Mesendoderm (in vitro differentiated cells): Measurements from ENCODE around the gene RINL.

Source experiments
- DNase-seq: peaks from one replicate; pipeline ENCODE4 v3.0.0; 2013
- H2AK5ac ChIP-seq: 2 replicates; pipeline ENCODE4 v1.6.1; 2013; ENCODE audit warnings: low read length, inconsistent platforms
- H2BK120ac ChIP-seq: 2 replicates; pipeline ENCODE4 v1.6.1; 2013; ENCODE audit warnings: low read depth, mild to moderate bottlenecking, low read length, moderate library complexity, mixed read lengths
- H2BK15ac ChIP-seq: replicated peaks from 2 replicates; pipeline ENCODE4 v1.6.1; 2013; ENCODE audit warnings: low read depth, mild to moderate bottlenecking, moderate library complexity
- H2BK5ac ChIP-seq: 2 replicates; pipeline ENCODE4 v1.6.1; 2013; ENCODE audit warnings: low read length, inconsistent platforms
- H3K18ac ChIP-seq: 2 replicates; pipeline ENCODE4 v1.6.1; 2013; ENCODE audit warnings: mild to moderate bottlenecking, low read length, mixed read lengths
- H3K23ac ChIP-seq: one replicate; pipeline ENCODE4 v1.6.1; 2013; ENCODE audit warnings: low read length
- H3K27ac ChIP-seq: 2 replicates; pipeline ENCODE4 v1.5.1; 2013; ENCODE audit warnings: low read depth, mild to moderate bottlenecking, inconsistent platforms, low read length, moderate library complexity
- H3K27me3 ChIP-seq: 2 replicates; pipeline ENCODE4 v1.6.1; 2013; ENCODE audit warnings: low read length, control low read depth, mild to moderate bottlenecking, inconsistent platforms; ENCODE audit not compliant: insufficient read depth, poor library complexity
- H3K36me3 ChIP-seq: 2 replicates; pipeline ENCODE4 v1.6.1; 2013; ENCODE audit warnings: low read length, inconsistent platforms; ENCODE audit not compliant: control insufficient read depth, insufficient read depth
- H3K4ac ChIP-seq: one replicate; pipeline ENCODE4 v1.6.1; 2013; ENCODE audit warnings: low read depth, mild to moderate bottlenecking, low read length, moderate library complexity
- H3K4me1 ChIP-seq: 2 replicates; pipeline ENCODE4 v1.6.1; 2013; ENCODE audit warnings: low read depth, low read length, inconsistent platforms; ENCODE audit not compliant: control insufficient read depth
- H3K4me2 ChIP-seq: 2 replicates; pipeline ENCODE4 v1.6.1; 2013; ENCODE audit warnings: low read length
- H3K4me3 ChIP-seq: 2 replicates; pipeline ENCODE4 v1.5.1; 2013; ENCODE audit warnings: mild to moderate bottlenecking, low read length
- H3K56ac ChIP-seq: one replicate; pipeline ENCODE4 v1.6.1; 2013; ENCODE audit warnings: low read length
- H3K79me1 ChIP-seq: 2 replicates; pipeline ENCODE4 v1.6.1; 2013; ENCODE audit warnings: low read length, inconsistent platforms
- H3K79me2 ChIP-seq: 2 replicates; pipeline ENCODE4 v1.6.1; 2013; ENCODE audit warnings: mild to moderate bottlenecking, low read length; ENCODE audit not compliant: control insufficient read depth, insufficient read depth
- H3K9ac ChIP-seq: 2 replicates; pipeline ENCODE4 v1.6.1; 2013; ENCODE audit warnings: low read length, inconsistent platforms
- H4K5ac ChIP-seq: one replicate; pipeline ENCODE4 v1.6.1; 2013; ENCODE audit warnings: low read length
- H4K8ac ChIP-seq: one replicate; pipeline ENCODE4 v1.6.1; 2013; ENCODE audit warnings: low read depth, mild to moderate bottlenecking, control low read depth, low read length, moderate library complexity
- WGBS: extraction: QIAGEN DNeasy Blood & Tissue Kit; methylation state at CpG from one replicate; pipeline ENCODE4 v1.1.7; 2013; ENCODE audit warnings: low lambda C conversion rate, missing lambda C conversion rate; ENCODE audit not compliant: insufficient coverage; ENCODE audit errors: extremely low coverage; 5-methylcytosine and 5-hydroxymethylcytosine counted together

The RINL gene

DNA sequence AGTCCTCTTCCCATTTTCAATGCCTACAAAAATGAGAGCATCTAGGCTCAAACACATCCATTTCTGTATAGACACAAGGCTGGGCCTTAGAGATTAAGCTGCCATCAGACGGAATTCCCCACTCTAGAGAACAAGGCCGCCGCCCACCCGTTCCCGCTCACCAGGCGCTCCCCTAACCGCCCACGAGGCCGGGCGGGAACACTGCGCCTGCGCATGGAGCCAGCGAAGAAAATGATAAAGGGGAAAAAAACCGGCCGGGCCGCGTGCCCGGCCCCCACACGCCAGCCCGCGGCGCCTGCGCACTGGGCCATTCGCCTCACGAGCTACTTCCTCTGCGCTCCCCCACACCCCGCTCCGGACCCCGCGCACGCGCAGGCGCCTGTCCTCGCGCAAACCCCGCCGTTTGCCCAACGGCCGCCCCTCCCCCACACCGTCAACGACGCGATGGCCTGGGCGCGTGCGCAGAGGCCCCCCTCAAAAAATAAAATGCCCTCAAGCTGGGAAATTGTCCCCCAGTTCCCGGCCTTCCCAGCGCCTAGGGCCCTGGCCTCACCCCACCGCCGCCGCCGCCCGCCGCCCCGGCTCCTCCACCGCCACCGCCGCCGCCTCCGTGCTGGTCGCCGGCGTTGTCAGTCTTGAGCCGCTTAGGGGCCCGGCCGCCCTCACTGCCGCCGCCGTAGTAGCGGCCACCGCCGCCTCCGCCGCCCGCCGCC lies 28.8 kb downstream of the RINL start:
- Histone ChIP-seq H2BK5ac (peak overlapping the region; percentile 66), H4K5ac (peak overlapping the region; percentile 68), H3K36me3 (peaks cover 20% of the 10 kb centered on the region), H3K23ac (no peak overlapping the region), H3K79me1 (peaks cover 17% of the 10 kb centered on the region), H3K4ac (peak overlapping the region; percentile 100), H3K56ac (peak overlapping the region; percentile 95), H3K4me2 (peak overlapping the region; percentile 78), H2AK5ac (peak overlapping the region; percentile 96), H3K9ac (peak overlapping the region; percentile 94), H3K4me1 (peaks cover 4% of the 10 kb centered on the region), H2BK15ac (no peak overlapping the region), H3K18ac (peak overlapping the region; percentile 100), H3K4me3 (peak overlapping the region; percentile 74), H4K8ac (peak overlapping the region; percentile 99), H3K27me3 (no peaks in the 10 kb centered on the region), H3K79me2 (peaks cover 40% of the 10 kb centered on the region), H3K27ac (peak overlapping the region; percentile 99), H2BK120ac (peak overlapping the region; percentile 98)
- DNase-seq = peak; percentile 96
- WGBS = no CpG with 5 or more reads among the region's 76 CpGs

- WGBS = no CpG with 5 or more reads among the region's 22 CpGs
- Histone ChIP-seq H3K27ac (peak overlapping the region; percentile 79), H4K8ac (no peak overlapping the region), H2BK120ac (no peak overlapping the region), H3K4ac (peak overlapping the region; percentile 100), H2BK5ac (peak overlapping the region; percentile 66), H3K36me3 (peaks cover 28% of the 10 kb centered on the region), H3K4me1 (peaks cover 4% of the 10 kb centered on the region), H3K4me2 (peak overlapping the region; percentile 78), H2AK5ac (peak overlapping the region; percentile 96), H3K18ac (peak overlapping the region; percentile 47), H3K79me1 (peaks cover 20% of the 10 kb centered on the region), H3K79me2 (peaks cover 47% of the 10 kb centered on the region), H3K4me3 (peak overlapping the region; percentile 74), H3K9ac (peak overlapping the region; percentile 94), H4K5ac (peak overlapping the region; percentile 68), H2BK15ac (no peak overlapping the region), H3K27me3 (no peaks in the 10 kb centered on the region), H3K23ac (no peak overlapping the region), H3K56ac (peak overlapping the region; percentile 95)
- DNase-seq = no peak
Observed at GRCh38 chr19:38848299-38849146, 29.6 kb downstream of the RINL start.

DNA sequence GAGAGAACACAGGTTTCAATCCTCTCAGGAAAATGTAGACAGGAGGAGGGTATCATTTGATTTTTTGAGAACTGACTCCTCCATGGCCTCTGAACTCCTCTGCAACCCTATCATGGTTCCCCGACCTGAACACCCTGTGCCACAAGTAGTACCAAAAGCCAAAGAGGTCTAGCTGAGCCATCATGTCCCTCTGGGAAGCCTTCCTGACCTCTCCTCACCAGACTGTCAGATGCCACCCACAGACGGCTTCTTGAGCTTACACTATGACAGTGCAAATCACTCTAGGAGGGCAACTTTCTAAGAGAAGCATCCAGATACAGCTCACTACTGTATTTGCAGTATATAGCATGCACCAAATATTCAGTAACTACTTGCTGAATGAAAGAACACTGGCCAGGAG lies 32.0 kb downstream of the RINL start:
- H3K4me2 ChIP-seq = no peak overlapping the region
- no peak overlapping the region for H2BK5ac ChIP-seq
- no CpG with 5 or more reads among the region's 2 CpGs for WGBS

DNA sequence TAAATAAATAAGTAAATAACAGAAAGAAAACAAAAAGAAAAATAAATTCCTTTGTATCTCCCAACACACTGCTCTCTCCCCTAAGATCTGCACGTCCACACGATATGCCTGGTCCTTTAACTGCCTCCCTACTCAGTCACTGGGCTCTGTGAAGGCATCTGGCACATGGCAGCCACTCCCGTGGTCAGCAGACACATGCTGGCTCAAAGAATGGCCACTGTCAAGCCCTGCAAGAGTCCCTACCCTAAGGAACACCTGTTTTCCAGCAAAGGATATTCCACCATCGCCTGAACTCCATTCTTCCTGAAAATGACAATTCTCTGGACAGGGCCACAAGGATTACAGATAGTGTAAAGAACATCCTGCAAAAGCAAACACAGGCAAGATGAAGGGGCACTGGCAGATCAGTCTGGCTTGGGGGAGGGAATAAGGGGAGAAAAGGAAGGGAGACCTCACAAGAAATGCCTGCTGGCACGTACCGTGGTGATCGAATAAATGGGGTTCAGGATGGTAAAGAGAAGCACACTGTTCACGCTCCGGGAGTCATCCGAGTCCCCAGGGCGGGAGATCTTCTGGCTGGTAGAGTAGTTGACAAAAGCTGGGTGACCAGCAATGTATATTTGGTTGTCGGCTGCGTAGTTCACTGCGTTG lies 32.6 kb downstream of the RINL start:
- H3K23ac ChIP-seq = no peak overlapping the region
- H3K36me3 ChIP-seq = peaks cover 47% of the 10 kb centered on the region

More for the DNA sequence above, 32.0 kb downstream of the RINL start:
- Histone ChIP-seq H2BK15ac (no peak overlapping the region), H2BK120ac (no peak overlapping the region), H3K4ac (no peak overlapping the region), H4K8ac (no peak overlapping the region), H3K23ac (no peak overlapping the region), H3K79me1 (peaks cover 32% of the 10 kb centered on the region), H3K79me2 (peaks cover 57% of the 10 kb centered on the region), H3K56ac (no peak overlapping the region), H3K27ac (no peak overlapping the region), H3K36me3 (peaks cover 43% of the 10 kb centered on the region), H3K4me1 (peaks cover 2% of the 10 kb centered on the region), H3K4me3 (no peak overlapping the region), H2AK5ac (no peak overlapping the region), H3K18ac (no peak overlapping the region), H3K27me3 (no peaks in the 10 kb centered on the region), H4K5ac (no peak overlapping the region), H3K9ac (no peak overlapping the region)
- no peak for DNase-seq

GRCh38 chr19:38844093-38844686 lies 33.9 kb downstream of the RINL start:
- Histone ChIP-seq H3K9ac (no peak overlapping the region), H3K56ac (no peak overlapping the region), H2BK5ac (no peak overlapping the region), H3K4me2 (no peak overlapping the region), H3K36me3 (peaks cover 53% of the 10 kb centered on the region), H3K27ac (no peak overlapping the region), H3K18ac (no peak overlapping the region), H4K5ac (no peak overlapping the region), H3K4me3 (no peak overlapping the region), H3K23ac (no peak overlapping the region), H3K79me2 (peaks cover 59% of the 10 kb centered on the region), H2BK15ac (no peak overlapping the region), H4K8ac (no peak overlapping the region), H2AK5ac (no peak overlapping the region), H3K4ac (no peak overlapping the region), H3K4me1 (peaks cover 2% of the 10 kb centered on the region), H2BK120ac (no peak overlapping the region), H3K27me3 (no peaks in the 10 kb centered on the region), H3K79me1 (peaks cover 37% of the 10 kb centered on the region)
- no CpG with 5 or more reads among the region's 11 CpGs for WGBS
- no peak for DNase-seq

More for the DNA sequence above, 32.6 kb downstream of the RINL start:
- DNase-seq = no peak
- Histone ChIP-seq H2BK15ac (no peak overlapping the region), H3K9ac (no peak overlapping the region), H2BK120ac (no peak overlapping the region), H3K4me1 (peaks cover 2% of the 10 kb centered on the region), H3K27me3 (no peaks in the 10 kb centered on the region), H4K5ac (no peak overlapping the region), H2BK5ac (no peak overlapping the region), H3K56ac (no peak overlapping the region), H3K4ac (no peak overlapping the region), H3K4me2 (no peak overlapping the region), H3K79me2 (peaks cover 59% of the 10 kb centered on the region), H3K4me3 (no peak overlapping the region), H3K79me1 (peaks cover 36% of the 10 kb centered on the region), H2AK5ac (no peak overlapping the region), H3K18ac (no peak overlapping the region), H3K27ac (no peak overlapping the region), H4K8ac (no peak overlapping the region)
- no CpG with 5 or more reads among the region's 14 CpGs for WGBS
